Fibroblast of villous mesenchyme (primary cell): Measurements from ENCODE around the gene NEGR1. TPM values are rescaled to one million over a fixed set of nuclear protein-coding genes. Genes with fewer than 3 reads are reported as not detected.

Experiments
- DNase-seq: peaks from one replicate; pipeline ENCODE4 v3.0.0-alpha.2; 2010; ENCODE audit warnings: low read depth
- H3K4me3 ChIP-seq: 2 replicates; pipeline ENCODE4 v1.5.1; 2011; ENCODE audit warnings: low read depth, mild to moderate bottlenecking, low read length
- CTCF ChIP-seq: IDR thresholded peaks from 2 replicates; pipeline ENCODE4 v1.5.1; 2012; ENCODE audit warnings: low read depth, mild to moderate bottlenecking, low read length; ENCODE audit not compliant: insufficient read depth
- total RNA-seq: library from RNA; depleted of rRNA; stranded (reverse); fragments of >200 nt; gene quantifications from 2 replicates; pipeline ENCODE4 v1.2.3, GENCODE V29; 2012

NEGR1 gene
- total RNA-seq, result 7.1 and 13.8 TPM in 2 replicates

- TF ChIP-seq CTCF, result peak; percentile 5
- DNase-seq, result peak; percentile 93
- H3K4me3 ChIP-seq, result peak within 1 kb of the TSS; percentile 79
Observed at GRCh38 chr1:72282271-72283021, at the start of gene NEGR1. Gene NEGR1 (minus strand): TSS chr1:72282539.

- no peak for DNase-seq
- no peak overlapping the region for H3K4me3 ChIP-seq
- TF ChIP-seq CTCF, result no peak
Observed at GRCh38 chr1:72326494-72326893, 44.2 kb upstream of the NEGR1 start.

- H3K4me3 ChIP-seq, result no peak overlapping the region
- TF ChIP-seq CTCF, result no peak
- DNase-seq, result no peak
Observed at GRCh38 chr1:72324451-72324850, 42.1 kb upstream of the NEGR1 start.

- DNase-seq, result no peak
- no peak for TF ChIP-seq CTCF
- no peak overlapping the region for H3K4me3 ChIP-seq
Observed at GRCh38 chr1:72322910-72323309, 40.6 kb upstream of the NEGR1 start.

- TF ChIP-seq CTCF, result no peak
- H3K4me3 ChIP-seq, result no peak overlapping the region
- DNase-seq, result no peak
Observed at GRCh38 chr1:72296501-72296900, 14.2 kb upstream of the NEGR1 start.

GRCh38 chr1:72288886-72289285 is 6.5 kb upstream of the NEGR1 start:
- no peak overlapping the region for H3K4me3 ChIP-seq
- TF ChIP-seq CTCF, result no peak
- no peak for DNase-seq

- H3K4me3 ChIP-seq, result no peak overlapping the region
- no peak for DNase-seq
- no peak for TF ChIP-seq CTCF
Observed at GRCh38 chr1:72286401-72286800, 4.1 kb upstream of the NEGR1 start.
